HG03135 (cell line): Measurements from ENCODE around the gene OR2T5.
"Not testable (repeated sequence)": the region's sequence is repeated elsewhere in the genome, so short reads cannot be mapped to it uniquely, and the experiment has no call there.

Experiments used
- ATAC-seq: cut with Tn5 transposase; IDR thresholded peaks from one replicate; pipeline ENCODE4 v1.9.1; 2021; ENCODE audit warnings: mild to moderate bottlenecking, moderate library complexity; ENCODE audit not compliant: unreplicated experiment

The OR2T5 gene

DNA sequence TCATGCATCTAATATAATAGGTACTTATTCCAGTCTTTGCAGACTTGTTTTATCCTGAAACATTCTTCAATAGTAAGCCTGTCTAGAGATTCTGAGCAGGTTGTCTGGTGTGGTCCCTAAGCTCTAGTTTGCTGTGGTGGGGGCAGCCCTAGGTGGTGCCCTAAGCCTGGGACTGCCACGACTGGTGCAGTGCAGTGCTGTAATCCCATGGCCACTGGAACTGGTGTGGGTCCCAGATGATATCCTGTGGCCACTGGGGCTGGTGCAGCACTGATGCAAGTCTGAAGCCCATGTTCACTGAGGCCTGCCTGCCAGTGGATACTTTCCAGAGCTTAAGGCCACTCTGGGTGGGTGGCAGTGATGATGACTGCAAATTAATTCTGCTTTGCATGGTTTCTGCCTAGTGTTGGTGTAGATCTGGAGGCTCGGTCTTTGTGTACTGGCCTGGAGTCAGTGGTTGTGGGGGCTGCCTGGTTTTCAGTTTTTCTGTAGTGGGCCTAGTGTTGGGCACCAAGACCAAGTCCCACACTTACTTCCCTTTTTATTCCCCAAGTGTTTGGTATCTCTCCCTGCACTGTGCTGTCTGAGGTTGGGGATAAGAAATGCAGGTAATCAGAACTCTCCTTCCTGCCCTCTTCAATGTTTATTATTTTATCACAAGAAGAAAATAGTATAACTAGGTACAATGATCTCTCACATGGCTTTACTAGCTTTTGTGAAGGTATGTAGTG, 12.1 kb downstream of the OR2T5 start:
- not testable (repeated sequence) for ATAC-seq

DNA sequence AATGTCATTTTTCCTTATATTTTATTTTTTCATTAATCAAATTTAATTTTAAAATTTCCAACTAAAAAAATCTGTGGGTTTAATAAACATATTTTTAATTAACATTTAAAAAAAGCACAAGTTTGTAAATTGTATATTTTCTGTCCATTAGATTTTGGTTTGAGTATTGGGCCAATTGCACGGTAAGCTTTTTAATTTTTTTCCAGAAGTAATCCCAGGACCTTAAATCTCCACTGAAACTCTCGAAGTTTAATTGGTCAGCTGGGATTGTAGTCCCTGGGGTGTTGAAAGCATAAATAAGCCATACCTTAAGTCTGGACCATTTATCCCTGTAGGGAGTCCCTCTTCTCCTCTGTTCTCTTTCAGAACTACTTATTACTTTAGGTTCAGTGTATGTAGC, 19.4 kb downstream of the OR2T5 start, which contains the start of gene OR2G6:
TSS of gene OR2G6 (plus strand) at position 301 of the 400 bp plus-strand sequence. CDS start 13,574 bp downstream, outside the sequence.
- not testable (repeated sequence) for ATAC-seq

DNA sequence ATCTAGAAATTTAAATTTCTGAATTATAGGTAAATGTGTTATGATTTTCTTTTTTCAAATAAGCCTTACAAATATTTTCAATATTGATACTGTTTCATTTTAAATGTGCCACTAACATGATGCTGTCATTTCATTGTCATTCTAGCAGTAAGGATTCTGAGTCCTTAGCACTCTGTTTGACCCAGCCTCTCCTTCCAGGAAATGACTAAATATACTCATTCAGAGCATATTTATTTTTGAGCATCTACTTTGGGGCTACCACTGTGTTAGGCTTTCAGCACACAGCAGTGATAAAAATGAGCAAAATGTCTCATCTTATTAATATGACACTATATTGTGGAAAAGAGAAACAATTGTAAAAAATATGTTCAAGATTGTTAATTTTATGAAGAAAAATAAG, 21.8 kb downstream of the OR2T5 start:
- ATAC-seq, result not testable (repeated sequence)

DNA sequence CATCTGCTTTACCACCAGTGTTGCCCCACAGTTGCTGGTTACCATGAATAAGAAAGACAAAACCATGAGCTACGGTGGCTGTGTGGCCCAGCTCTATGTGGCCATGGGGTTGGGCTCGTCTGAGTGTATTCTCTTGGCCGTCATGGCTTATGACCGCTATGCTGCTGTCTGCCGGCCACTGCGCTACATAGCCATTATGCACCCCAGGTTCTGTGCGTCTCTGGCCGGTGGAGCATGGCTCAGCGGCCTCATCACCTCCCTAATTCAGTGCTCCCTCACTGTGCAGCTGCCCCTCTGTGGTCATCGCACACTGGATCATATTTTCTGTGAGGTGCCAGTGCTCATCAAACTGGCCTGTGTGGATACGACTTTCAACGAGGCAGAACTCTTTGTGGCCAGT, 33.5 kb downstream of the OR2T5 start:
- ATAC-seq, result no peak

DNA sequence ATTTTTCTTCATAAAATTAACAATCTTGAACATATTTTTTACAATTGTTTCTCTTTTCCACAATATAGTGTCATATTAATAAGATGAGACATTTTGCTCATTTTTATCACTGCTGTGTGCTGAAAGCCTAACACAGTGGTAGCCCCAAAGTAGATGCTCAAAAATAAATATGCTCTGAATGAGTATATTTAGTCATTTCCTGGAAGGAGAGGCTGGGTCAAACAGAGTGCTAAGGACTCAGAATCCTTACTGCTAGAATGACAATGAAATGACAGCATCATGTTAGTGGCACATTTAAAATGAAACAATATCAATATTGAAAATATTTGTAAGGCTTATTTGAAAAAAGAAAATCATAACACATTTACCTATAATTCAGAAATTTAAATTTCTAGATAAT, 49.1 kb downstream of the OR2T5 start:
- ATAC-seq, result not testable (repeated sequence)
